MM.1S (cell line): Measurements from ENCODE around the gene EPHB1.
A peak's percentile ranks its signal among the peaks of the same experiment; 100 is the strongest.

Experiments
- DNase-seq: peaks from one replicate; pipeline ENCODE4 v3.0.0-alpha.2; 2015
- H2AFZ ChIP-seq: fragments of 300-600 bp; sonication (generic); 2 replicates; pipeline ENCODE4 v1.6.0; 2016; ENCODE audit warnings: antibody characterized with exemption, low read length
- H3F3A ChIP-seq: fragments of 300-600 bp; sonication (generic); 2 replicates; pipeline ENCODE4 v1.6.1; 2016; ENCODE audit warnings: mild to moderate bottlenecking, antibody characterized with exemption, low read length, moderate library complexity, mixed read lengths; ENCODE audit not compliant: insufficient read depth
- H3K27ac ChIP-seq: fragments of 300-600 bp; sonication (generic); 2 replicates; pipeline ENCODE4 v1.5.1; 2016; ENCODE audit warnings: mild to moderate bottlenecking, low read length
- H3K27me3 ChIP-seq: fragments of 300-600 bp; sonication (generic); replicated peaks from 2 replicates; pipeline ENCODE4 v1.6.0; 2016; ENCODE audit warnings: low read length; ENCODE audit not compliant: insufficient read depth
- H3K36me3 ChIP-seq: fragments of 300-600 bp; sonication (generic); replicated peaks from 2 replicates; pipeline ENCODE4 v1.6.1; 2016; ENCODE audit warnings: mild to moderate bottlenecking, low read length, mixed read lengths; ENCODE audit not compliant: insufficient read depth
- H3K4me1 ChIP-seq: fragments of 300-600 bp; sonication (generic); 2 replicates; pipeline ENCODE4 v1.6.1; 2016; ENCODE audit warnings: low read length, mixed read lengths
- H3K4me2 ChIP-seq: fragments of 300-600 bp; sonication (generic); 2 replicates; pipeline ENCODE4 v1.6.0; 2016; ENCODE audit warnings: low read depth, low read length
- H3K4me3 ChIP-seq: fragments of 300-600 bp; sonication (generic); 2 replicates; pipeline ENCODE4 v1.5.1; 2016; ENCODE audit warnings: low read length, mixed read lengths
- H3K79me2 ChIP-seq: fragments of 300-600 bp; sonication (generic); 2 replicates; pipeline ENCODE4 v1.6.1; 2016; ENCODE audit warnings: mixed run types, low read length, mixed read lengths
- H3K9ac ChIP-seq: fragments of 300-600 bp; sonication (generic); 2 replicates; pipeline ENCODE4 v1.6.1; 2016; ENCODE audit warnings: low read length, mixed read lengths
- H3K9me2 ChIP-seq: fragments of 300-600 bp; sonication (generic); replicated peaks from 2 replicates; pipeline ENCODE4 v1.6.1; 2016; ENCODE audit warnings: mild to moderate bottlenecking, low read length, mixed read lengths; ENCODE audit not compliant: insufficient read depth
- H3K9me3 ChIP-seq: fragments of 300-600 bp; sonication (generic); replicated peaks from 2 replicates; pipeline ENCODE4 v1.6.1; 2016; ENCODE audit warnings: mild to moderate bottlenecking, low read length, mixed read lengths; ENCODE audit not compliant: insufficient read depth
- H4K20me1 ChIP-seq: fragments of 300-600 bp; sonication (generic); 2 replicates; pipeline ENCODE4 v1.6.1; 2016; ENCODE audit warnings: mild to moderate bottlenecking, low read length, moderate library complexity, mixed read lengths; ENCODE audit not compliant: insufficient read depth
- CTCF ChIP-seq: fragments of 300-600 bp; sonication (generic); IDR thresholded peaks from 2 replicates; pipeline ENCODE4 v1.5.1; 2016; ENCODE audit warnings: antibody characterized with exemption, low read length, mixed read lengths
- EZH2 ChIP-seq: fragments of 300-600 bp; sonication (generic); optimal IDR thresholded peaks from 2 replicates; pipeline ENCODE3; 2017; ENCODE audit warnings: low read depth, mild to moderate bottlenecking, antibody characterized with exemption, low read length, mixed read lengths
- EZH2phosphoT487 ChIP-seq: fragments of 300-600 bp; sonication (generic); IDR thresholded peaks from 2 replicates; pipeline ENCODE4 v1.6.1; 2018; ENCODE audit warnings: antibody characterized with exemption, low read length

Gene EPHB1

DNA sequence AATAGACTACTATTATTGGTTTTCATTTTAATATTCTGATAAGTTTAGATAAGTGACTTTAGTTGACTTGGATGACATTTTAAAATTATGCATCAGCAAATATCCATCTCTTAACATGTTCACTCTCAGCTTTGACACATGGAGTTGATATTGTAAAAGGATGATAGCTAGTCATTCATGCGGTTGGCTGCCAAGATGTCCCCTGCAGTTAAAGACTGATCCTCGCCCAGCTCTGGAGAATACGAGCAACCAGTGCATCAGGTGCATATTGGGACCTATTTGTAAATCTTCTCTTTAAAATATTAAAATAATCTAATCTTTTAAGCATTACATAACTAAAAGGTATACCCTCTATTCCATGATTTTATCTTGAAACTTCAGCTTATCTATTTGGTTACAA lies 41.9 kb downstream of the EPHB1 start:
- no peak for TF ChIP-seq EZH2phosphoT487
- no peak for TF ChIP-seq CTCF
- TF ChIP-seq EZH2 = no peak
- no peak overlapping the region for H3K27ac ChIP-seq
- H4K20me1 ChIP-seq = no peaks in the 10 kb centered on the region
- H3K79me2 ChIP-seq = no peaks in the 10 kb centered on the region
- H3K36me3 ChIP-seq = no peaks in the 10 kb centered on the region
- H3K9ac ChIP-seq = no peak overlapping the region
- H3K9me2 ChIP-seq = no peaks in the 10 kb centered on the region
- no peak overlapping the region for H3K4me2 ChIP-seq
- no peaks in the 10 kb centered on the region for H3K9me3 ChIP-seq
- H3K4me1 ChIP-seq = no peaks in the 10 kb centered on the region; the same call in 1 of the 2 replicates
- H3K27me3 ChIP-seq = no peaks in the 10 kb centered on the region
- H3F3A ChIP-seq = no peaks in the 10 kb centered on the region
- no peak overlapping the region for H3K4me3 ChIP-seq
- DNase-seq = no peak
- no peak overlapping the region for H2AFZ ChIP-seq

DNA sequence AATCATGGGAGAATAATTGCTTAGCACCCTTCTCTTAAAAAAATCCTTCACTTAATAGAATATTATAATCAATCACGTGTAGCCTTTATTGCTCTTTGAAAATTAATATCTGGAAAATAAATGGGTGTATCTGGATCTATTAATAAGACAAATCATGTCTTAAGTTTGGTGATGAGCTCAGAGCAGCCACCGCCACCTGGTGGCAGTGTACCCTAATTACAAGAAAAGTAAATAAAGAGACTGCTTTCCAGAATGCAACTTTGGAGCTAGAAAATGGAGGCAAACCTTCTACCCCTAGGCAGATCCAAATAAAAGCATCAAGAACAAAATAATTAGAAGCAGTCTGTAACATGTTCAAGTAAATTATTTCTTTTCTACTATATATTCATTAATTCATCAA lies 43.5 kb downstream of the EPHB1 start:
- DNase-seq = peak; percentile 36

GRCh38 chr3:134839422-134839821 lies 44.4 kb downstream of the EPHB1 start:
- no peak overlapping the region for H3K4me3 ChIP-seq
- no peak overlapping the region for H3K9ac ChIP-seq
- H3K9me2 ChIP-seq = no peaks in the 10 kb centered on the region
- H4K20me1 ChIP-seq = no peaks in the 10 kb centered on the region
- no peaks in the 10 kb centered on the region for H3F3A ChIP-seq
- no peaks in the 10 kb centered on the region; the same call in 1 of the 2 replicates for H3K4me1 ChIP-seq
- no peaks in the 10 kb centered on the region for H3K36me3 ChIP-seq
- TF ChIP-seq EZH2phosphoT487 (no peak), EZH2 (no peak), CTCF (no peak)
- no peak overlapping the region for H3K27ac ChIP-seq
- no peak overlapping the region for H3K4me2 ChIP-seq
- H3K79me2 ChIP-seq = no peaks in the 10 kb centered on the region
- no peaks in the 10 kb centered on the region for H3K27me3 ChIP-seq
- no peaks in the 10 kb centered on the region for H3K9me3 ChIP-seq
- no peak overlapping the region for H2AFZ ChIP-seq
- no peak for DNase-seq

More for the DNA sequence above, 43.5 kb downstream of the EPHB1 start:
- Histone ChIP-seq H3F3A (no peaks in the 10 kb centered on the region), H3K27me3 (no peaks in the 10 kb centered on the region), H4K20me1 (no peaks in the 10 kb centered on the region), H3K4me3 (no peak overlapping the region), H3K4me2 (no peak overlapping the region), H3K9ac (no peak overlapping the region), H3K9me3 (no peaks in the 10 kb centered on the region), H2AFZ (no peak overlapping the region), H3K27ac (no peak overlapping the region), H3K9me2 (no peaks in the 10 kb centered on the region), H3K79me2 (no peaks in the 10 kb centered on the region), H3K4me1 (no peaks in the 10 kb centered on the region; the same call in 1 of the 2 replicates), H3K36me3 (no peaks in the 10 kb centered on the region)
- peak; percentile 58 for TF ChIP-seq CTCF
- no peak for TF ChIP-seq EZH2
